SU-DHL-6 (cell line): ENCODE data around the gene SMARCA4.

Source experiments
- CTCF ChIP-seq: fragments of 200-600 bp; sonication (generic); IDR thresholded peaks from one replicate; pipeline ENCODE4 v1.5.1; 2017; ENCODE audit warnings: antibody characterized with exemption, mild to moderate bottlenecking, low read length, moderate library complexity; ENCODE audit not compliant: insufficient read depth, poor library complexity, severe bottlenecking
- EZH2phosphoT487 ChIP-seq: fragments of 200-600 bp; sonication (generic), shearing (Covaris generic); conservative IDR thresholded peaks from 2 replicates; pipeline ENCODE4 v1.6.1; 2018; ENCODE audit warnings: mild to moderate bottlenecking, antibody characterized with exemption, low read length, moderate library complexity, mixed read lengths

- TF ChIP-seq CTCF (peak; percentile 26), EZH2phosphoT487 (no peak)
Observed at GRCh38 chr19:10979951-10980381, 19.1 kb downstream of the SMARCA4 start.
